H9 (cell line): ENCODE data around the gene ITGA11. TPM values are rescaled to one million over a fixed set of nuclear protein-coding genes. Genes with fewer than 3 reads are reported as not detected.

Experiments
- DNase-seq: peaks from one replicate; pipeline ENCODE4 v3.0.0-alpha.2; 2017
- H2AFZ ChIP-seq: one replicate; pipeline ENCODE4 v1.6.1; 2013; ENCODE audit warnings: mild to moderate bottlenecking, low read length, control low read depth, moderate library complexity
- H2AK5ac ChIP-seq: 2 replicates; pipeline ENCODE4 v1.6.1; 2013; ENCODE audit warnings: low read length, control low read depth, mixed read lengths; ENCODE audit not compliant: insufficient read length
- H2BK120ac ChIP-seq: one replicate; pipeline ENCODE4 v1.6.1; 2013; ENCODE audit warnings: low read depth, mild to moderate bottlenecking, low read length, control low read depth, inconsistent platforms; ENCODE audit not compliant: poor library complexity, severe bottlenecking
- H2BK12ac ChIP-seq: 2 replicates; pipeline ENCODE4 v1.6.1; 2013; ENCODE audit warnings: low read length, control low read depth, mixed read lengths, low read depth; ENCODE audit not compliant: insufficient read length
- H2BK15ac ChIP-seq: 2 replicates; pipeline ENCODE4 v1.6.1; 2013; ENCODE audit warnings: low read depth, low read length, control low read depth
- H2BK20ac ChIP-seq: one replicate; pipeline ENCODE4 v1.6.1; 2013; ENCODE audit warnings: low read depth, mild to moderate bottlenecking, low read length, control low read depth, inconsistent platforms; ENCODE audit not compliant: poor library complexity, severe bottlenecking
- H2BK5ac ChIP-seq: 2 replicates; pipeline ENCODE4 v1.6.1; 2013; ENCODE audit warnings: low read length, control low read depth, mixed read lengths; ENCODE audit not compliant: insufficient read length
- H3K14ac ChIP-seq: 2 replicates; pipeline ENCODE4 v1.6.1; 2013; ENCODE audit warnings: low read length, control low read depth; ENCODE audit not compliant: insufficient read depth
- H3K18ac ChIP-seq: 2 replicates; pipeline ENCODE4 v1.6.1; 2013; ENCODE audit warnings: low read depth, mild to moderate bottlenecking, mixed read lengths, low read length, control low read depth; ENCODE audit not compliant: insufficient read length
- H3K23ac ChIP-seq: 2 replicates; pipeline ENCODE4 v1.6.1; 2013; ENCODE audit warnings: low read length, control low read depth, mixed read lengths, low read depth; ENCODE audit not compliant: insufficient read length
- H3K23me2 ChIP-seq: 2 replicates; pipeline ENCODE4 v1.6.1; 2013; ENCODE audit warnings: low read depth, mild to moderate bottlenecking, mixed read lengths, low read length, control low read depth; ENCODE audit not compliant: insufficient read length, poor library complexity, severe bottlenecking
- H3K27ac ChIP-seq: 2 replicates; pipeline ENCODE4 v1.5.1; 2013; ENCODE audit warnings: low read length, control low read depth, mixed read lengths, low read depth; ENCODE audit not compliant: insufficient read length
- H3K27me3 ChIP-seq: 2 replicates; pipeline ENCODE4 v1.6.1; 2013; ENCODE audit warnings: low read length, control low read depth, inconsistent platforms; ENCODE audit not compliant: insufficient read depth
- H3K4ac ChIP-seq: 2 replicates; pipeline ENCODE4 v1.6.1; 2013; ENCODE audit warnings: low read depth, mild to moderate bottlenecking, control low read depth, inconsistent platforms, low read length, moderate library complexity
- H3K4me1 ChIP-seq: 2 replicates; pipeline ENCODE4 v1.6.1; 2013; ENCODE audit warnings: low read length, control low read depth, inconsistent platforms; ENCODE audit not compliant: insufficient read depth
- H3K4me2 ChIP-seq: 2 replicates; pipeline ENCODE4 v1.6.1; 2013; ENCODE audit warnings: low read length, control low read depth, mixed read lengths; ENCODE audit not compliant: insufficient read length, insufficient read depth
- H3K56ac ChIP-seq: 2 replicates; pipeline ENCODE4 v1.6.1; 2013; ENCODE audit warnings: low read depth, mild to moderate bottlenecking, mixed read lengths, low read length, control low read depth; ENCODE audit not compliant: insufficient read length
- H3K79me1 ChIP-seq: 2 replicates; pipeline ENCODE4 v1.6.1; 2013; ENCODE audit warnings: low read depth, mild to moderate bottlenecking, moderate library complexity, low read length, control low read depth, inconsistent platforms; ENCODE audit not compliant: insufficient read depth, poor library complexity, severe bottlenecking
- H3K79me2 ChIP-seq: 2 replicates; pipeline ENCODE4 v1.6.1; 2013; ENCODE audit warnings: low read length, control low read depth, inconsistent platforms; ENCODE audit not compliant: insufficient read depth
- H3K9ac ChIP-seq: 2 replicates; pipeline ENCODE4 v1.6.1; 2013; ENCODE audit warnings: low read length, control low read depth, mixed read lengths; ENCODE audit not compliant: insufficient read length; ENCODE audit errors: extremely low read depth
- H3K9me3 ChIP-seq: one replicate; pipeline ENCODE4 v1.6.1; 2013; ENCODE audit warnings: low read depth, low read length, inconsistent platforms; ENCODE audit not compliant: control insufficient read depth
- H3T11ph ChIP-seq: one replicate; pipeline ENCODE4 v1.6.1; 2013; ENCODE audit warnings: mild to moderate bottlenecking, low read length, control low read depth, inconsistent platforms
- H4K20me1 ChIP-seq: one replicate; pipeline ENCODE4 v1.6.1; 2013; ENCODE audit not compliant: control insufficient read depth, insufficient read length, insufficient read depth
- H4K5ac ChIP-seq: 2 replicates; pipeline ENCODE4 v1.6.1; 2013; ENCODE audit warnings: low read depth, mild to moderate bottlenecking, mixed read lengths, low read length, control low read depth; ENCODE audit not compliant: insufficient read length
- H4K8ac ChIP-seq: replicated peaks from 2 replicates; pipeline ENCODE4 v1.6.1; 2013; ENCODE audit warnings: low read length, control low read depth, mixed read lengths, low read depth; ENCODE audit not compliant: insufficient read length
- H4K91ac ChIP-seq: 2 replicates; pipeline ENCODE4 v1.6.1; 2013; ENCODE audit warnings: low read depth, mild to moderate bottlenecking, moderate library complexity, mixed read lengths, low read length, control low read depth; ENCODE audit not compliant: insufficient read length
- H3K27ac Mint-ChIP-seq, 3 experiments: 2 replicates in 2 of 3; 3 replicates in 1 of 3; pipeline ENCODE4 v1.8.0; 2020 to 2021; ENCODE audit warnings: mixed read lengths in 3 of 3, mild to moderate bottlenecking in 1 of 3, moderate library complexity in 1 of 3
- H3K27me3 Mint-ChIP-seq: 2 replicates; pipeline ENCODE4 v1.8.0; 2021; ENCODE audit warnings: low read depth, mild to moderate bottlenecking, moderate library complexity, mixed read lengths
- H3K36me3 Mint-ChIP-seq, 3 experiments: 2 replicates in 2 of 3; 3 replicates in 1 of 3; pipeline ENCODE4 v1.8.0; 2020 to 2021; ENCODE audit warnings: low read depth in 3 of 3, mixed read lengths in 3 of 3; ENCODE audit not compliant: insufficient read depth in 1 of 3
- H3K4me1 Mint-ChIP-seq, 2 experiments: 2 replicates each; pipeline ENCODE4 v1.8.0; 2020; ENCODE audit warnings: mixed read lengths in 2 of 2
- H3K4me3 Mint-ChIP-seq, 2 experiments: 2 replicates in 1 of 2; 3 replicates in 1 of 2; pipeline ENCODE4 v1.8.0; 2020 to 2021; ENCODE audit warnings: mild to moderate bottlenecking in 2 of 2, mixed read lengths in 2 of 2, moderate library complexity in 1 of 2
- H3K9me3 Mint-ChIP-seq, 2 experiments: 2 replicates in 1 of 2; 3 replicates in 1 of 2; pipeline ENCODE4 v1.8.0; 2020; ENCODE audit warnings: mild to moderate bottlenecking in 2 of 2, mixed read lengths in 2 of 2, moderate library complexity in 1 of 2
- CTCF ChIP-seq: fragments of 200-600 bp; sonication (generic); conservative IDR thresholded peaks from 3 replicates; pipeline ENCODE4 v1.8.0; 2021; ENCODE audit warnings: antibody characterized with exemption, mild to moderate bottlenecking
- WGBS: extraction: QIAGEN DNeasy Blood & Tissue Kit; methylation state at CpG from one replicate; pipeline ENCODE4 v1.1.7; 2013; ENCODE audit warnings: missing lambda C conversion rate, low lambda C conversion rate, mixed read lengths; ENCODE audit not compliant: insufficient read length; ENCODE audit errors: extremely low coverage; 5-methylcytosine and 5-hydroxymethylcytosine counted together
- total RNA-seq: library from RNA; stranded (reverse); gene quantifications from 2 replicates; pipeline ENCODE4 v1.2.1, GENCODE V29; 2021

Gene ITGA11
- total RNA-seq, 1 experiment from 2014 or later: 0.07 TPM

DNA sequence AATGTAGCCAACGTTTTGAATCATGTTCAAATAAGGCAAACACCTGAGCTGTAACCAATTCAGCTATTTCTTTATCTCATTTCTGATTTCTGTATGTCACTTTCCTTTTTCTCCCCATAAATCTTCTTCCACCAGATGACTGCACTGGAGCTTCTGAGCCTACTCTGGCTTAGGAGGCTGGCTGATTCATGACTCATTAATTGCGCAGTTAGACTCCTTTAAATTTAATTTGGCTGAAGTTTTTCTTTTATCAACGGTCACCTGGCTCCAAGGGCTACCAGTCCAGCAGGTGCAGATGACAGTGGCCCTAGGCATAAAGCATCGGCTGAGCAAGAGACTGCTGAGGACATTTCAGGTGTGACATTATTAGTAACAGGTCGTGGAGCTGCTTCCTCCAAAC is 39.6 kb upstream of the ITGA11 start:
- WGBS: no CpG with 5 or more reads among the region's 5 CpGs
- no peak overlapping the region for H2BK12ac ChIP-seq
- no peaks in the 10 kb centered on the region; a peak in 1 of 5 replicates for H3K9me3 Mint-ChIP-seq

More for the DNA sequence above, 39.6 kb upstream of the ITGA11 start:
- Histone ChIP-seq H3K14ac (no peak overlapping the region), H3K27ac (no peak overlapping the region), H2BK20ac (no peak overlapping the region), H3T11ph (no peak overlapping the region), H2BK120ac (no peak overlapping the region), H2AFZ (no peak overlapping the region), H3K9me3 (no peaks in the 10 kb centered on the region), H3K27me3 (no peaks in the 10 kb centered on the region), H4K20me1 (no peaks in the 10 kb centered on the region), H3K4me2 (no peak overlapping the region), H4K91ac (no peak overlapping the region), H3K79me2 (no peaks in the 10 kb centered on the region), H4K5ac (no peak overlapping the region), H3K4me1 (no peaks in the 10 kb centered on the region), H2BK15ac (no peak overlapping the region), H3K9ac (no peak overlapping the region), H3K79me1 (no peaks in the 10 kb centered on the region), H3K18ac (no peak overlapping the region), H2AK5ac (no peak overlapping the region), H3K23me2 (no peaks in the 10 kb centered on the region), H3K4ac (no peak overlapping the region), H4K8ac (no peak overlapping the region), H3K56ac (no peak overlapping the region), H2BK5ac (no peak overlapping the region), H3K23ac (no peak overlapping the region)
- Mint-ChIP-seq H3K27ac (no peak overlapping the region), H3K27me3 (peaks cover 4% of the 10 kb centered on the region), H3K36me3 (no peaks in the 10 kb centered on the region), H3K4me1 (peaks cover 0 to 7% of the 10 kb centered on the region in 2 experiments; a peak in 1 of 4 replicates), H3K4me3 (no peak overlapping the region)
- no peak for TF ChIP-seq CTCF
- DNase-seq: no peak
